HPDE6-E6E7 (cell line): ENCODE data around the gene GPR148.

Experiments used
- DNase-seq: peaks from one replicate; pipeline ENCODE4 v3.0.0; 2011; ENCODE audit warnings: missing footprints; ENCODE audit errors: extremely low spot score

The GPR148 gene

GRCh38 chr2:130749641-130750040, 20.8 kb downstream of the GPR148 start:
- no peak for DNase-seq

GRCh38 chr2:130754811-130755210, 25.9 kb downstream of the GPR148 start:
- no peak for DNase-seq

GRCh38 chr2:130755256-130756052, 26.6 kb downstream of the GPR148 start, which contains the start of gene AMER3:
TSS of gene AMER3 (plus strand) at chr2:130755540. CDS start at chr2:130762073, 6,533 bp downstream.
- no peak for DNase-seq

- peak; percentile 41 for DNase-seq
These were observed 27.4 kb downstream of the GPR148 start for GRCh38 chr2:130756053-130756873.

- DNase-seq: no peak
These were observed 28.2 kb downstream of the GPR148 start for GRCh38 chr2:130756874-130757668.

GRCh38 chr2:130759906-130760753, 31.3 kb downstream of the GPR148 start:
- DNase-seq: no peak

GRCh38 chr2:130760754-130761751, 32.2 kb downstream of the GPR148 start:
- DNase-seq: no peak

GRCh38 chr2:130762031-130762909, 33.4 kb downstream of the GPR148 start:
- no peak for DNase-seq

- no peak for DNase-seq
These were observed 34.1 kb downstream of the GPR148 start for GRCh38 chr2:130762910-130763385.

GRCh38 chr2:130763405-130763804, 34.5 kb downstream of the GPR148 start:
- DNase-seq: no peak

- no peak for DNase-seq
These were observed 35.4 kb downstream of the GPR148 start for GRCh38 chr2:130764035-130764820.

GRCh38 chr2:130764821-130765115, 35.9 kb downstream of the GPR148 start:
- DNase-seq: no peak

GRCh38 chr2:130765464-130765863, 36.6 kb downstream of the GPR148 start:
- DNase-seq: no peak

- no peak for DNase-seq
These were observed 37.2 kb downstream of the GPR148 start for GRCh38 chr2:130766037-130766436.

- DNase-seq: no peak
These were observed 38.0 kb downstream of the GPR148 start for GRCh38 chr2:130766711-130767407.

- DNase-seq: no peak
These were observed 38.5 kb downstream of the GPR148 start for GRCh38 chr2:130767408-130767775.

- DNase-seq: no peak
These were observed 39.5 kb downstream of the GPR148 start for GRCh38 chr2:130768191-130768855.
